Stimulated activated CD8-positive, alpha-beta memory T cell treated with anti-CD3 and anti-CD28 coated beads, Interleukin-4, amount 100 ng/mL, for 4 hours (primary cell): Measurements from ENCODE around the gene MGLL.
A peak's percentile ranks its signal among the peaks of the same experiment; 100 is the strongest.

Source experiments
- DNase-seq, 2 donors: peaks; one replicate each; pipeline ENCODE4 v3.0.0-alpha.2; 2020; ENCODE audit warnings: low read depth in 2 of 2, low spot score in 1 of 2

Gene MGLL

GRCh38 chr3:127758013-127758412 lies 64.3 kb downstream of the MGLL start:
- no peak for DNase-seq

DNA sequence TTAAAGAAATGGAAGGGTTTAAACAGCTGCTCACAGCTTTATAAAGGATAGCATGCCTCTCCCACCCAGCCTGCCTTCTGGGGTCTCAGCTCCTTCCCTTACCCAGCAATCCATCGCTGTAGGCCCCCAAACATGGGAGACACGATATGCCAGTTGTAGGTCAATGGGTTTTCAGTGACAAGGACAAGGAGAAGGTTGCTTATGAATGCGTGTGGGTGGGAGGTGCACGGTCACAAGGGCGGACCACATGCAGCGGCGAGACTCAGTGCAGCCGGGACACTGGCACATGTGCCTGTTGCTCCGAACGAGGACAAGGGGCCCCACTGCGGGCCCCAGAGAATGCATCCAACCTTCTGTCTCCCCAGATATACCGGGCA lies 67.0 kb downstream of the MGLL start:
- DNase-seq, result no peak

DNA sequence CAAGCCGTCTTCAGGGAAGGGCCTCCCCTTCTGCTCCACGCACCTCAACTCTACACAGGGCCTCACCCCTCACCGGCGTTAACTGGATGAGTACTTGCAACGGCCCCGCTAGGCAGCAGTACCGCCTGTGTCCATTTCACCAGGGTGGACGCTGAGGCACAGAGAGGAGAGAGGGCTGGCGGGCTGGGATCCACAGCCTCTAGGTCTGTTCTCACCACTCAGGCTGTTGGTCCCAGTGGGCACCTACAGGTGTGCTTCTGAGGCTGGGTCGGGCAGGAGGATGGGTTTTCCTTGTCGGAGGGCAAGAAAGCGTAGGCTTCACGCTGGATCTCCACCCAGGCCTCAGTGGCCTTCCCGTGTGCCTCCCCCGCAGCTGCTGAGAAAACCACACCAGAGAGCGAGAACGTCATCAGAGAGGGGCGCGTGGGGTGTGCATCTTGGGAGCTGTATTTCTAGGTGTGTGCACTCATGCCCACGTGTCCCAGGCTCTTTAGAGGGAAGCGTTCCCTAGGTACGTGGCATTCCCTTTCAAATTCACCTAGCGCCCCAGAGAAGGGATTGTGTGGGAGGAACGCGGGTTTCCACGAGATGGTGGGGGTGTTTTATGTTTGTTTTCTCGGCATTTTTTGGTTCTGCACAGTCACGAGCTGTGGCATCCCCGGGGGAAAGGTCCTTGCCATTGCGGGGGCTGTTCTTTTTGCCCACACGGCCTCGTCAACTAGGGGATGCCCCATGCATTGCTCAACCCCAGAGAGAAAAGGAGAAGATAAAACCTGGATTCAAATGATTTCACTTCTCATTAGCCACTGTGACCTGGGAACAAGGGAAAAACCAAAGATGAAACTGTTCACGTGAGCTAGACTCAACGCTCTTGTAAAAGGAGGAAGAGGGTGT lies 67.7 kb downstream of the MGLL start:
- DNase-seq, result peak in 1 of 2 donors; percentile 40

DNA sequence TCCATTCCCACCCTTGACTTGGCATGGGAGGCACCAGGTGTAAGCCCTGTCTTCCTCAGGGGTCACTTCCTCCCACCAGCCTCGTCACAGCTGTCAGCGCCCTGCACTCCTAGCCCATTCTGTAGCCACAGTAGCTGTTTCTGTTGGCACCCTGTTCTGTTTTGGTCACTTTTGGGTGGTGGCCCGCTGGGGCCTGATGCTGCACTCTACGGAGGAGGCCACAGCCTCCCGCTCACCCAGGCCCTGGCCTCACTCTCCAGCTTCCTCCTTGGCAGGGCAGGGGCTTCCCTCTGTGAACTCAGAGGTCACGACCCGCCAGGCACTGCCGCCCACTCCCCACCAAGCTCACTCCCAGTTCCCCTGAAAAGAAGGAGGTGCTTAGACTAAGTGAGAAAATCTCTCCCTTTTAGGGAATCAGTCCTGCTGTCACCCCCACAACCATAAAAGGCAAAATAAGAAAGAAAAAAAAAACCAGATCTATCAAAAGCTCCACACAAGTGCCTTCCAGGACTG lies 68.4 kb downstream of the MGLL start:
- DNase-seq, result no peak

DNA sequence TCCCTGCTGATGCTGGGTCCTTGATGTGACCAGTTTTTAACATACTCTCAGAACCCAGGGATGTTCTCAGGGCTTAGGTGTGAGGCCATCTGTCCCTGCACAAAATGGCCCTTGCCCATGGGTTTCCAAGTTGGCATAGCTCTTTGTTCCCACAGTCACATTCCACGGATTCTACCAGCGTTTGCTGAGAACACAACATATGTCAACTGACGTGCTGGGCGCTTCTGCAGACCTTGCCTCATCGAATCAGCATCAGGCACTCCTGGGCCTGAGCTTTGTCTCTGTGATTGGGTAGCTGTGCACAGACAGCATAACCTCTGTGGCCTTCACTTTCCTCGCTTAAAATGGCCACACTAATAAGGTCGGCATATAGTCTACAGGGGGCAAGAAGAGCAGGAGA lies 69.0 kb downstream of the MGLL start:
- no peak for DNase-seq

- DNase-seq, result no peak
These were observed 70.5 kb downstream of the MGLL start for GRCh38 chr3:127751782-127752181.

DNA sequence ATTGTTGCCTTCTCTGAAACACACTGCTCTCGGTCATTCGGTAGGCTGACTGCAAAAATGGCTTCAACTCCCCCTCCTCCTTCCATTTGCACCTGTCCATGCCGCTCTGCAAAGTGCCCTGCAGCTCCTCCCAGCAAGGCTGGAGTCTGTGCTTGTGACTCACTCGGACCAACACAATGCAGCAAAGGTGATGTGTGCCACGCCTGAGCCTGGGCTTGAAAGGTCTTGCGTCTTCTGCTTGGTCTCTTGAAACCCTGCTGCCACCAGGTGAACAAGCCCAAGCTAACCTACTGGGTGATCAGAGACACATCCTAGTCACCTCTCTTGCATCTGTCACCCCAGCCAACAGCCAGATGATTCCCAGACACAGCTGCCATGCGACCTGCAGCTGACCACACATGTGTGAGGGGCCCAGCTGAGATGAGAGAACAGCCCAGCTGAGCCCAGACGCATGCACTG lies 71.1 kb downstream of the MGLL start:
- DNase-seq, result no peak

DNA sequence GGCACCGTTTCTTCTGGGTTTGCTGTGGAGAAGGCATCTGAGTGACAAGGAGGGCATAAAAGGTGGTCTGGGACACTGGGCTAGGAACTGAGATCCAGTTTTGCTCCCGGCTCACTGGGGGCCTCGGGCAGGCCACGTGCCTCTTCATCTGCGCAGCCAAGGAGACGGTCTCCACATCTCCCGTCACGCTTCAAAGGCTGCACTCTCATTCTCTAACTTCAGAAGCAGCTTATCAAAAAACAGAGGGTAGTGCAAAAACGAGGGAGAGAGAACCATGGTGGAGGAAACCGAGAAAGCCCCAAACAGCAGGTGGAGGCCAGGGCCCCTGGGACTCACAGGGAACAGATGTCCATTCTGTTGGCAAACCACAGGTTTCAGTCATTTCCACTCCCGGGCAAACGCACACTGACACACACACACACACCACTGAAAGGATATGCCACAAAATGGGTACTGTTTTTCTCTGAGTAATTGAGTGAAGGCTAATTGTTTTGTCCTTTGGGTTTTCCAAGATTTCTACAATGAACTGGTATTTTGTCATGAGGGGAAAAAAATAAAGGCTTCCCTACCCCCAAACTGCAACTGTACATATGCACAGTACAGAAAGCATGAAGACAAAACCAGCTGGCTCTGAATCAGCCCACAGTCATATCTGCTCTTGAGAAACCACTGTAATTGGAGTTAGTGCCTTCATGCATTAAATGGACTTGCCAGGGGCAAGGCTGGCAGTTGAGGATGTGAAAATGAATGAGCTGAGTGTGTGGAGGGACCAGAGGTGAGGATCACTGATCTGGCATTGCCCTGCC lies 71.9 kb downstream of the MGLL start:
- no peak for DNase-seq

DNA sequence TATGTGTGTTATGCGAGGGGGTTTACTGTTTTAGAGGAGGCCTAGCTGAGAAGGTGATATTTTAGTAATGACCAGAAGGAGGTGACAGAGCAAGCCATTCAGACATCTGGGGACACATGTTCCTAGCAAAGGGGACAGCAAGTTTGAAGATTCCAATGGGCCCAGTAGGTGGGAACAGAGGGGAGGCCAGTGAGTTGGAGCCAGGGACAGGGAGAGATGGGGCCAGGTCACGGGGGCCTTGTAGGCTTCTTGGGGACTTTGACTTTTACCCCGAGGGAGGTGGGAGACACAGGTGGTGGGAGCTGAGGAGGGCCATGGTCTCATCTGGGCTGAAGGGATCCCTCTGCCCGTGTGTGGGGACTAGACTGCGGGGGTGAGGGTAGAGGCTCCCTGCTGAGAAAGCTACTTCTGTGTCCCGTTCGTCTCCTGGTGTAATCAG lies 72.5 kb downstream of the MGLL start:
- no peak for DNase-seq

DNA sequence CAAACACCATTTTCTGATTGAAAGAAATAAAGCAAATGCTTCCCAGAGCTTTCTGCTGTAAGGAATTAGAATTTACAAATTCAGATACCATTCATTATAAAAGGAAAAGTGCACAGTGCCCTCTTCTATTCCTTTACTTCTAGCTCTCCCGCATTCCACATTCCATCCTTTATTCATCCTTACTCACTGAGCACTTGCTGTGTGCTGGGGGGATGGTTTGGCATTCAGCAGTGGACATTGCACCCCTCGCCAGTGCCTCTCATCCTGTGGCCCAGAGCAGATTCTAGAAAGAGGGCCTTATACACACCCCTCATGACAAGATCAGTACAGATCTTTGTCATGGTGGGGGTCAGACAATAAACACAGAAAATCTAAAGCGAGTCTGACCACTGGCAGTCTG lies 73.0 kb downstream of the MGLL start:
- DNase-seq, result no peak

GRCh38 chr3:127748754-127749327 lies 73.5 kb downstream of the MGLL start:
- DNase-seq, result no peak

DNA sequence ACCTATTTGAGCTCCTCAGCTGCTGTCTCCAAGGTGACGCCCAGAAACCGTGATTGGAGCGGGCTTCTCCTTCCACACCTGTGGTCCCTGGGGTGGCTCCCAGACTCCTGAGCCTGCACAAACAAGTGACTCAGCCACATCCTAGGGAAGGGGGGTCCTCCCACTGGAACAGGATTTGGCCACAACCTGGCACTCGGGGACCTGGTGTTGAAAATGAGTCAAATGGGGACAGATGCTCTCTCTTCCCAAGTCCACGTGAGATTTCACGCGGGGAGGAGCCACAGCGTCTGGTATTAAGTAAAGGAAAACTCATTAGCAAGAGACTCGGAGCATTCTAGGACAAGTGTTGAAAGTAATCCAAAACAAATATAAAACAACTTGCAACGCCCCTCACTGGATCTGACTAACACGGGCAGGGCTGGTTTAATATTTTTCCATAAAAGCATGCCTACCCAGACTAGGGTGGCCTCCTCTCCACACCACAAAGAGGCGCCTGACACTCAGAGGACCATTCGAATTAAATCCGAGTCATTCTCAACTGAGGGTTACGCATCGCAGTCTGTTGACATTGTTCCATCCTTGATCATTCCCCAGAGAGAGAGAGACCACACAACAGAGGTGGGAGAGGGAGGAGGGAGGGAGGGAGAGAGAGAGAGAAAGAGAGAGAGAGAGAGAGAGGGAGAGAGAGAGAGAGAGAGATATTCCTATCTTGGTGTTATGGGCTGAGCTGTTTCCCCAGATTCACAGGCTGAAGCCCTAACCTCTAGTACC lies 74.4 kb downstream of the MGLL start:
- DNase-seq, result no peak

GRCh38 chr3:127747066-127747465 lies 75.2 kb downstream of the MGLL start:
- DNase-seq, result no peak

DNA sequence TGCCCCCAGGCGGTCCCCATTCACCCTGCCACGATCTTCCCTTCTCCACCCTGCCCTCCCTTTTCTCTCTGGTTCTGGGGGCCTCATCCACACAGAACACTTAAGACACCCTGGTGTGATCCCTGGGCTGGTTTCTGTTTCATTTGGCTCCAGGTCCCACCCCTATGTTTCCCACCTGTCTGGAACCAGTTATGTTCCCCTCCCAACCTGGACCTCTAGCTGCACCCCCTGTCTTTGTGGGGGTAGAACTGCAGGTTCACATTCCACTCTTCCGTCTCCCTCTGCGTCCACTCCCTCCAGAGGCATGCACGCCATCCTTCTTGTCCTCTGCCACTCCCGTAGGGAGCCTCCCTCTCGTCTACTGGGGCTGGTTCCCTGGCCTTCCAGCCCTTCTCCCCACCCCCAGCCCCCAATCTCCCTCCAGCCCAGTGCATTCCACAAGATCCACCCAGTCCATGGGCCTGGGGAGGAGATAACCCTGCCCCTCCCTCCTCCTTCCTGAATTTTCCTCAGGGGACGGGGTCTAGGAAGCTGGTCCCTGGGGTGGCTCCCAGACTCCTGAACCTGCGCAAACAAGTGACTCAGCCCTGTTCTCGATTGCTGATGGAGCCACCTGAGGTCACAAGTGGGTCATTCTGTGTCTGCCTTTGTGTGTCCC lies 75.8 kb downstream of the MGLL start:
- no peak for DNase-seq

DNA sequence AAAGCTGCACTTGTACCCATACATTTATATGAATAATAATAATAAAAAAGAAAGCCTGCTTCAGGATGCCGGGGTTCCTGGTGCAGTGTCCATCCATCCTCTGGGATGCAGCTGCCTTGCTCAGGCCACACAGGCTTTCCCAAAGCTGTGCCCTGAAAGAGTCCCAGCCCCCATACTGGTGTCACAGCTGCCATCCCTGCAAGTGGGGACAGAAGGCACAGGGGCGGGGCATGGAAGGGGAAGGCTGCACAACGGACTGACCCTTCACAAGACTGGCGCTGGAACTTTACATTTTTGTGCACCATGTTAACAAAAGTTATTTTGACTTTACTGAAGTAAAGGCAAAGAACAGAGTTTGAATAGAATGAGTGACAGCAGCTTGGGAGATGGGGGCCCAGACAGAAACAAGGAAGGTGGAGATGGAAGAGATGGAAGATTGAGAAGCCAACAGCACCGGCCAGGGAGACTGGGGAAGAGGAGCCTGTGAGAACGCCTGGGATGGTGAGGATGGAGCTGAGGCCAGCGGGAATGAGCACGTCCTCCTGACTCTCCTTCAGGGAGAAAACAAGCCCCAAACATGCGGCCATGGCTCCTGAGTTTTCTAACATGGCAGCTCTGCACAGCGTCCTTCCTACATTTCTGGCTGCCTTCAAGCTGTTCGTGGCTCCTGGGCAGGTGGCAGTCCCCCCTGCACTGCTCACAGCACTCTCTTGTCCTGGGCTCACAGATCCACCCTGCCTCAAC lies 76.5 kb downstream of the MGLL start:
- no peak for DNase-seq

- DNase-seq, result no peak
These were observed 77.4 kb downstream of the MGLL start for GRCh38 chr3:127744875-127745274.

- DNase-seq, result no peak
These were observed 78.0 kb downstream of the MGLL start for GRCh38 chr3:127744253-127744815.

GRCh38 chr3:127743351-127744252 lies 78.7 kb downstream of the MGLL start:
- DNase-seq, result no peak
